ENCODE measurements around the gene DRC3.

Gene DRC3

GRCh38 chr17:17972126-17972951, at the start of gene DRC3, which contains the start of gene TOM1L2:
Gene DRC3, plus strand, starts transcription at chr17:17972862. Its CDS starts 4,737 bp downstream, at chr17:17977599.
Gene TOM1L2, minus strand, starts transcription at chr17:17972400. Its CDS starts 87 bp downstream, at chr17:17972313.
- peak within 1 kb of the TSS; percentile 64 for H3K4me3 ChIP-seq (ENCODE audit: low read depth, low read length)
- no peak for TF ChIP-seq CTCF (IDR thresholded peaks at IDR 0.05; ENCODE audit: low read depth, low read length)
- in situ Hi-C loops (cut with HindIII; ENCODE audit: low sequenced_read_pairs) = no loop called here
- peak; percentile 100 for DNase-seq (ENCODE audit: low read depth, low spot score)

GRCh38 chr17:17924131-17924856, 48.4 kb upstream of the DRC3 start:
- H3K4me3 ChIP-seq (ENCODE audit: low read depth, low read length) = no peak overlapping the region
- peak; percentile 55 for DNase-seq (ENCODE audit: low read depth, low spot score)
- in situ Hi-C loops (cut with HindIII; ENCODE audit: low sequenced_read_pairs) = no loop called here
- no peak for TF ChIP-seq CTCF (IDR thresholded peaks at IDR 0.05; ENCODE audit: low read depth, low read length)

- in situ Hi-C loops (cut with HindIII; ENCODE audit: low sequenced_read_pairs) = no loop called here
- TF ChIP-seq CTCF (IDR thresholded peaks at IDR 0.05; ENCODE audit: low read depth, low read length) = no peak
- DNase-seq (ENCODE audit: low read depth, low spot score) = no peak
- no peak overlapping the region for H3K4me3 ChIP-seq (ENCODE audit: low read depth, low read length)
These were observed 47.8 kb upstream of the DRC3 start for GRCh38 chr17:17924857-17925250.

GRCh38 chr17:17926036-17926435, 46.6 kb upstream of the DRC3 start:
- H3K4me3 ChIP-seq (ENCODE audit: low read depth, low read length) = no peak overlapping the region
- no peak for TF ChIP-seq CTCF (IDR thresholded peaks at IDR 0.05; ENCODE audit: low read depth, low read length)
- DNase-seq (ENCODE audit: low read depth, low spot score) = no peak
- in situ Hi-C loops (cut with HindIII; ENCODE audit: low sequenced_read_pairs) = no loop called here

GRCh38 chr17:17926840-17927449, 45.7 kb upstream of the DRC3 start:
- no peak overlapping the region for H3K4me3 ChIP-seq (ENCODE audit: low read depth, low read length)
- in situ Hi-C loops (cut with HindIII; ENCODE audit: low sequenced_read_pairs) = no loop called here
- TF ChIP-seq CTCF (IDR thresholded peaks at IDR 0.05; ENCODE audit: low read depth, low read length) = no peak
- no peak for DNase-seq (ENCODE audit: low read depth, low spot score)

Measured in astrocyte of the spinal cord (primary cell).